SK-N-SH (cell line): Measurements from ENCODE around the gene FBN1. TPM values are rescaled to one million over a fixed set of nuclear protein-coding genes. Genes with fewer than 3 reads are reported as not detected.
A peak's percentile ranks its signal among the peaks of the same experiment; 100 is the strongest.

Experiments used
- CTCF ChIA-PET: fragments of 300-600, 350-600 bp; formaldehyde crosslinking; extraction: SDS; loops from one replicate; lab custom pipeline; 2021; lab: Yijun Ruan, JAX
- POLR2A ChIA-PET: fragments of 350-600 bp; sonication (Branson Sonifier 250); formaldehyde crosslinking; extraction: SDS; loops from one replicate; lab custom pipeline; 2020; ENCODE audit warnings: antibody characterized with exemption, inconsistent platforms; lab: Yijun Ruan, JAX
- DNase-seq: peaks from one replicate; pipeline ENCODE4 v3.0.0; 2012
- H2AFZ ChIP-seq: fragments of 200-600 bp; sonication (generic); 2 replicates; pipeline ENCODE4 v1.8.1; 2016; ENCODE audit warnings: antibody characterized with exemption, mild to moderate bottlenecking, low read depth
- H3F3A ChIP-seq: fragments of 200-600 bp; sonication (generic); replicated peaks from 2 replicates; pipeline ENCODE3; 2016; ENCODE audit warnings: antibody characterized with exemption, mild to moderate bottlenecking; ENCODE audit not compliant: insufficient read depth
- H3K27ac ChIP-seq, 2 experiments: fragments of 200-500 bp in 1 of 2; fragments of 200-600 bp in 1 of 2; sonication (Bioruptor generic) in 1 of 2; sonication (generic), shearing (Covaris generic) in 1 of 2; 2 replicates each; pipeline versions ENCODE4 v1.5.1 to v1.6.1; 2014 to 2016; ENCODE audit warnings: low read depth in 2 of 2, inconsistent platforms in 1 of 2, low read length in 1 of 2, mild to moderate bottlenecking in 1 of 2, mixed read lengths in 1 of 2
- H3K27me3 ChIP-seq: fragments of 200-600 bp; sonication (generic), shearing (Covaris generic); 2 replicates; pipeline ENCODE4 v1.6.1; 2016; ENCODE audit warnings: mixed run types; ENCODE audit not compliant: insufficient read depth
- H3K36me3 ChIP-seq, 2 experiments: fragments of 200-500 bp in 1 of 2; fragments of 200-600 bp in 1 of 2; sonication (Bioruptor generic) in 1 of 2; sonication (generic) in 1 of 2; replicated peaks in 1 of 2; 2 replicates each; pipeline versions ENCODE3 to v1.5.1; 2014 to 2016; ENCODE audit warnings: low read length in 1 of 2, mild to moderate bottlenecking in 1 of 2; ENCODE audit not compliant: insufficient read depth in 2 of 2, control insufficient read depth in 1 of 2
- H3K4me1 ChIP-seq, 2 experiments: fragments of 200-500 bp in 1 of 2; fragments of 200-600 bp in 1 of 2; sonication (Bioruptor generic) in 1 of 2; sonication (generic), shearing (Covaris generic) in 1 of 2; 2 replicates each; pipeline versions ENCODE4 v1.5.1 to v1.6.1; 2014 to 2016; ENCODE audit warnings: low read depth in 1 of 2, low read length in 1 of 2, mixed run types in 1 of 2; ENCODE audit not compliant: insufficient read depth in 2 of 2, control insufficient read depth in 1 of 2
- H3K4me2 ChIP-seq: fragments of 200-600 bp; sonication (generic), shearing (Covaris generic); 2 replicates; pipeline ENCODE4 v1.6.1; 2017; ENCODE audit warnings: mixed run types
- H3K4me3 ChIP-seq, 2 experiments: fragments of 200-500 bp in 1 of 2; fragments of 200-600 bp in 1 of 2; sonication (Bioruptor generic) in 1 of 2; sonication (generic), shearing (Covaris generic) in 1 of 2; 2 replicates each; pipeline versions ENCODE4 v1.5.1 to v1.8.1; 2014 to 2016; ENCODE audit warnings: low read depth in 2 of 2, inconsistent platforms in 1 of 2, low read length in 1 of 2, mild to moderate bottlenecking in 1 of 2, mixed read lengths in 1 of 2, moderate library complexity in 1 of 2
- H3K79me2 ChIP-seq: fragments of 200-600 bp; sonication (generic); 2 replicates; pipeline ENCODE4 v1.8.1; 2017; ENCODE audit warnings: mild to moderate bottlenecking; ENCODE audit not compliant: insufficient read depth
- H3K9ac ChIP-seq: fragments of 200-600 bp; sonication (generic); 2 replicates; pipeline ENCODE4 v1.6.1; 2017; ENCODE audit warnings: mixed run types
- H3K9me2 ChIP-seq: fragments of 200-600 bp; sonication (generic); 2 replicates; pipeline ENCODE4 v1.6.1; 2017; ENCODE audit warnings: mixed run types
- H3K9me3 ChIP-seq: fragments of 200-600 bp; sonication (generic); 2 replicates; pipeline ENCODE4 v1.6.1; 2017; ENCODE audit warnings: mixed run types, mild to moderate bottlenecking, moderate library complexity
- H4K20me1 ChIP-seq: fragments of 200-600 bp; sonication (generic); 2 replicates; pipeline ENCODE4 v1.6.1; 2017; ENCODE audit warnings: mild to moderate bottlenecking, mixed run types; ENCODE audit not compliant: insufficient read depth
- CHD2 ChIP-seq: fragments of 150-350 bp; IDR thresholded peaks from 2 replicates; pipeline ENCODE4 v1.6.1; 2018; ENCODE audit warnings: low read length; ENCODE audit not compliant: partially characterized antibody
- EP300 ChIP-seq, 2 experiments: IDR thresholded peaks; 2 replicates each; pipeline versions ENCODE4 v1.4.0 to v1.6.1; 2012; ENCODE audit warnings: borderline replicate concordance in 1 of 2, low read depth in 1 of 2, low read length in 1 of 2
- GABPA ChIP-seq: IDR thresholded peaks from 2 replicates; pipeline ENCODE4 v1.4.0; 2012; ENCODE audit warnings: low read depth, mild to moderate bottlenecking
- JUND ChIP-seq: IDR thresholded peaks from 2 replicates; pipeline ENCODE4 v1.4.0; 2012
- MAX ChIP-seq: IDR thresholded peaks from 2 replicates; pipeline ENCODE4 v1.4.0; 2012; ENCODE audit warnings: low read depth
- MXI1 ChIP-seq: IDR thresholded peaks from 2 replicates; pipeline ENCODE4 v1.6.1; 2012; ENCODE audit warnings: mild to moderate bottlenecking, low read depth, low read length, improper control_type of control experiment
- POLR2AphosphoS5 ChIP-seq: IDR thresholded peaks from 2 replicates; pipeline ENCODE4 v1.6.1; 2012; ENCODE audit warnings: low read depth, low read length
- RCOR1 ChIP-seq: fragments of 150-350 bp; IDR thresholded peaks from 2 replicates; pipeline ENCODE4 v1.6.1; 2017; ENCODE audit warnings: antibody characterized with exemption, low read length
- RXRA ChIP-seq: IDR thresholded peaks from 2 replicates; pipeline ENCODE4 v1.4.0; 2012; ENCODE audit warnings: low read depth, mild to moderate bottlenecking, borderline replicate concordance
- SIN3A ChIP-seq: IDR thresholded peaks from 2 replicates; pipeline ENCODE4 v1.6.1; 2012; ENCODE audit warnings: low read depth, mild to moderate bottlenecking, low read length, moderate library complexity, borderline replicate concordance
- TAF1 ChIP-seq: IDR thresholded peaks from 2 replicates; pipeline ENCODE4 v1.6.1; 2012; ENCODE audit warnings: low read depth, mild to moderate bottlenecking, low read length, moderate library complexity, borderline replicate concordance
- TCF12 ChIP-seq: IDR thresholded peaks from 2 replicates; pipeline ENCODE4 v1.4.0; 2012
- TEAD4 ChIP-seq: IDR thresholded peaks from 2 replicates; pipeline ENCODE4 v1.4.0; 2012; ENCODE audit warnings: mild to moderate bottlenecking, borderline replicate concordance; ENCODE audit not compliant: insufficient read depth
- WGBS: methylation state at CpG from one replicate; pipeline ENCODE4 v1.1.6; 2017; ENCODE audit warnings: low lambda C conversion rate; 5-methylcytosine and 5-hydroxymethylcytosine counted together
- polyA plus RNA-seq, 3 experiments: library from polyadenylated mRNA; depleted of rRNA; stranded (reverse); fragments of >200 nt; gene quantifications; 2 replicates each; pipeline ENCODE4 v1.2.3, GENCODE V29; 2012
- TF ChIP-seq, protein P1 (sequence below): IDR thresholded peaks from 2 replicates; pipeline ENCODE4; 2012
- TF ChIP-seq, protein P2 (sequence below): fragments of 150-350 bp; IDR thresholded peaks from 2 replicates; pipeline ENCODE4 v1.6.1; 2017; ENCODE audit warnings: antibody characterized with exemption, low read length, low read depth, borderline replicate concordance

Gene FBN1
- polyA plus RNA-seq, 1 of the 3 experiments (the other 2 are of a cell fraction), result 248 TPM

GRCh38 chr15:48493084-48493762, 152.3 kb downstream of the FBN1 start (continued):
- no peak for TF ChIP-seq MXI1
- peak; percentile 47; the same call in 1 of the 2 replicates for TF ChIP-seq SIN3A
- TF ChIP-seq TCF12, result peak; percentile 98
- TF ChIP-seq POLR2AphosphoS5, result peak; percentile 80; the same call in 1 of the 2 replicates
- TF ChIP-seq, protein P1, sequence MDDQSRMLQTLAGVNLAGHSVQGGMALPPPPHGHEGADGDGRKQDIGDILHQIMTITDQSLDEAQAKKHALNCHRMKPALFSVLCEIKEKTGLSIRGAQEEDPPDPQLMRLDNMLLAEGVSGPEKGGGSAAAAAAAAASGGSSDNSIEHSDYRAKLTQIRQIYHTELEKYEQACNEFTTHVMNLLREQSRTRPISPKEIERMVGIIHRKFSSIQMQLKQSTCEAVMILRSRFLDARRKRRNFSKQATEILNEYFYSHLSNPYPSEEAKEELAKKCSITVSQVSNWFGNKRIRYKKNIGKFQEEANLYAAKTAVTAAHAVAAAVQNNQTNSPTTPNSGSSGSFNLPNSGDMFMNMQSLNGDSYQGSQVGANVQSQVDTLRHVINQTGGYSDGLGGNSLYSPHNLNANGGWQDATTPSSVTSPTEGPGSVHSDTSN, result peak; percentile 90

DNA sequence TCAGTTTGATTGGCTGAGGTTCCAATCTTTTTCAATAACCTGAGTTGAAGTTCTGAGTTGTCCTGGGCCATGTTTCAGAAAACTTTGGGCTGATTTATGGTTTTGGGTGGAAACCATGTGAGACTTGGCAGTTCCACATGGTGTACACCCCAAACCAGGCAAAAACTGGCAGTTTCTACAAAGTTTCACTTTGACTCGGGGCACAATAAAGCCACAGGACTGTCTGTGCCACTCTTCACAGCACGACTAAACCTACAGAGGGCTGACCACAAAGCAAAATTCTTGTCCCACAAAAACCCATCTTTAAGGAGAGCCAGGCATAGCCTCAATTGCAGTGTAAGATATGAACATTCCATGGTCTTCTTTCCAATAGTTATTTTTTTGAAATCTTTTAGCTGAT, 159.3 kb downstream of the FBN1 start:
- POLR2A ChIA-PET, result no interaction called here
- Histone ChIP-seq H2AFZ (no peak overlapping the region), H3K4me3 (no peak overlapping the region), H3K36me3 (peaks cover 93 to 96% of the 10 kb centered on the region in 2 experiments), H3K4me1 (no peaks in the 10 kb centered on the region), H3K27ac (no peak overlapping the region), H3K9me2 (no peaks in the 10 kb centered on the region), H4K20me1 (no peaks in the 10 kb centered on the region), H3K9me3 (no peaks in the 10 kb centered on the region), H3F3A (peaks cover 18% of the 10 kb centered on the region), H3K27me3 (no peaks in the 10 kb centered on the region), H3K9ac (no peak overlapping the region), H3K4me2 (no peak overlapping the region), H3K79me2 (peaks cover 20% of the 10 kb centered on the region; the same call in 1 of the 2 replicates)
- WGBS, result 95% methylated on average over 2 of the region's 2 CpGs
- CTCF ChIA-PET, result interaction anchor here (0.7 kb wide), 1 partner anchor 177 kb away, joined by 3 read pairs; no protein-coding TSS in a partner anchor
- no peak for TF ChIP-seq EP300 (IDR thresholded peaks at IDR 0.05; ENCODE audit: borderline replicate concordance in 1 of 2, low read depth in 1 of 2, low read length in 1 of 2)
- TF ChIP-seq RCOR1, result no peak
- no peak for TF ChIP-seq CHD2
- TF ChIP-seq, protein P2, sequence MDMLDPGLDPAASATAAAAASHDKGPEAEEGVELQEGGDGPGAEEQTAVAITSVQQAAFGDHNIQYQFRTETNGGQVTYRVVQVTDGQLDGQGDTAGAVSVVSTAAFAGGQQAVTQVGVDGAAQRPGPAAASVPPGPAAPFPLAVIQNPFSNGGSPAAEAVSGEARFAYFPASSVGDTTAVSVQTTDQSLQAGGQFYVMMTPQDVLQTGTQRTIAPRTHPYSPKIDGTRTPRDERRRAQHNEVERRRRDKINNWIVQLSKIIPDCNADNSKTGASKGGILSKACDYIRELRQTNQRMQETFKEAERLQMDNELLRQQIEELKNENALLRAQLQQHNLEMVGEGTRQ, result no peak
- TF ChIP-seq MXI1, result no peak
- no peak for TF ChIP-seq TEAD4
- no peak for TF ChIP-seq JUND
- TF ChIP-seq GABPA, result no peak
- TF ChIP-seq TAF1, result no peak
- no peak for TF ChIP-seq RXRA
- no peak for TF ChIP-seq MAX
- DNase-seq, result no peak
